ENCODE data around the gene UBXN1. TPM values are rescaled to one million over a fixed set of nuclear protein-coding genes. Genes with fewer than 3 reads are reported as not detected.

UBXN1 gene
- total RNA-seq, 4 donors from 2014 or later, result 162 to 185 (median 174) TPM

- H3K9me3 ChIP-seq, result no peaks in the 10 kb centered on the region
- no peaks in the 10 kb centered on the region for H3K27me3 ChIP-seq
- no peak for ATAC-seq
- peaks cover 0 to 40% (median 15%) of the 10 kb centered on the region in 3 donors for H3K4me1 ChIP-seq
- WGBS, 2 donors (ENCODE audit: low coverage in 1 of 2), result 57 to 67% methylated on average over 1 to 2 of the region's 2 CpGs
- no peak overlapping the region for H3K4me3 ChIP-seq
- TF ChIP-seq EP300 (IDR thresholded peaks at IDR 0.05) (no peak), CTCF (IDR thresholded peaks at IDR 0.05) (no peak), POLR2AphosphoS5 (IDR thresholded peaks at IDR 0.05) (no peak), POLR2A (IDR thresholded peaks at IDR 0.05) (no peak)
- H3K36me3 ChIP-seq, result peaks cover 10 to 82% of the 10 kb centered on the region in 2 donors
- peak overlapping the region in 1 of 4 donors; percentile 47 for H3K27ac ChIP-seq
Measured at GRCh38 chr11:62713343-62713742, 34.5 kb upstream of the UBXN1 start.

GRCh38 chr11:62712861-62713260, 34.0 kb upstream of the UBXN1 start:
- 54 to 61% methylated on average over 3 of the region's 3 CpGs for WGBS, 2 donors (ENCODE audit: low coverage in 1 of 2)
- Histone ChIP-seq H3K27ac (peak overlapping the region in 1 of 4 donors; percentile 47), H3K36me3 (peaks cover 6 to 78% of the 10 kb centered on the region in 2 donors), H3K9me3 (no peaks in the 10 kb centered on the region), H3K27me3 (no peaks in the 10 kb centered on the region), H3K4me1 (peaks cover 0 to 40% (median 16%) of the 10 kb centered on the region in 3 donors), H3K4me3 (no peak overlapping the region)
- ATAC-seq, result no peak
- no peak for TF ChIP-seq EP300 (IDR thresholded peaks at IDR 0.05)
- no peak for TF ChIP-seq POLR2A (IDR thresholded peaks at IDR 0.05)
- TF ChIP-seq POLR2AphosphoS5 (IDR thresholded peaks at IDR 0.05), result no peak
- no peak for TF ChIP-seq CTCF (IDR thresholded peaks at IDR 0.05)

- H3K4me1 ChIP-seq, result peaks cover 0 to 40% (median 16%) of the 10 kb centered on the region in 3 donors
- H3K4me3 ChIP-seq, result no peak overlapping the region
- no peaks in the 10 kb centered on the region for H3K9me3 ChIP-seq
- ATAC-seq, result no peak
- H3K36me3 ChIP-seq, result peaks cover 4 to 72% of the 10 kb centered on the region in 2 donors
- WGBS, 2 donors (ENCODE audit: low coverage in 1 of 2), result 54 to 76% methylated on average over 4 to 6 of the region's 6 CpGs
- TF ChIP-seq POLR2A (IDR thresholded peaks at IDR 0.05), result no peak
- no peak for TF ChIP-seq CTCF (IDR thresholded peaks at IDR 0.05)
- no peak for TF ChIP-seq EP300 (IDR thresholded peaks at IDR 0.05)
- TF ChIP-seq POLR2AphosphoS5 (IDR thresholded peaks at IDR 0.05), result no peak
- peak overlapping the region in 1 of 4 donors; percentile 47 for H3K27ac ChIP-seq
- H3K27me3 ChIP-seq, result no peaks in the 10 kb centered on the region
Measured at GRCh38 chr11:62712276-62712812, 33.5 kb upstream of the UBXN1 start.

- Histone ChIP-seq H3K4me3 (peak overlapping the region; percentile 44 to 68), H3K9me3 (no peaks in the 10 kb centered on the region), H3K27me3 (no peaks in the 10 kb centered on the region), H3K36me3 (peaks cover 0 to 49% of the 10 kb centered on the region in 2 donors), H3K4me1 (peaks cover 0 to 60% (median 29%) of the 10 kb centered on the region in 3 donors), H3K27ac (peak overlapping the region; percentile 85 to 95 (median 94))
- no peak for ATAC-seq
- TF ChIP-seq CTCF (IDR thresholded peaks at IDR 0.05), result no peak
- 0% methylated on average over 1 of the region's 7 CpGs; no CpG with 5 or more reads in 1 of the 2 donors for WGBS, 2 donors (ENCODE audit: low coverage in 1 of 2)
Measured at GRCh38 chr11:62710001-62710345, 31.1 kb upstream of the UBXN1 start.

- 0% methylated on average over 21 to 24 of the region's 47 CpGs for WGBS, 2 donors (ENCODE audit: low coverage in 1 of 2)
- Histone ChIP-seq H3K27me3 (no peaks in the 10 kb centered on the region), H3K36me3 (peaks cover 0 to 43% of the 10 kb centered on the region in 2 donors), H3K9me3 (no peaks in the 10 kb centered on the region), H3K27ac (peak overlapping the region; percentile 85 to 95 (median 94)), H3K4me3 (peak overlapping the region; percentile 44 to 68), H3K4me1 (peaks cover 0 to 61% (median 29%) of the 10 kb centered on the region in 3 donors)
- peak; percentile 93 for ATAC-seq
- TF ChIP-seq POLR2AphosphoS5 (IDR thresholded peaks at IDR 0.05) (peak; percentile 67), EP300 (IDR thresholded peaks at IDR 0.05) (no peak), POLR2A (IDR thresholded peaks at IDR 0.05) (peak; percentile 30 to 48), CTCF (IDR thresholded peaks at IDR 0.05) (peak in 1 of 4 experiments; percentile 34)
Measured at GRCh38 chr11:62709247-62710000, 30.6 kb upstream of the UBXN1 start.
